Mucosa of stomach (tissue), 1 donor: ENCODE data around the gene NUDT5.

Experiments
- H3K27me3 ChIP-seq: one replicate; pipeline ENCODE4 v1.7.0; 2013; ENCODE audit warnings: mild to moderate bottlenecking, low read length; ENCODE audit not compliant: control insufficient read depth, insufficient read depth
- H3K36me3 ChIP-seq: one replicate; pipeline ENCODE4 v1.7.0; 2013; ENCODE audit warnings: low read length; ENCODE audit not compliant: control insufficient read depth, insufficient read depth
- H3K4me1 ChIP-seq: one replicate; pipeline ENCODE4 v1.7.0; 2013; ENCODE audit warnings: mild to moderate bottlenecking, low read length; ENCODE audit not compliant: control insufficient read depth, insufficient read depth
- H3K4me3 ChIP-seq: one replicate; pipeline ENCODE4 v1.7.0; 2013; ENCODE audit warnings: low read length
- H3K9ac ChIP-seq: one replicate; pipeline ENCODE4 v1.7.0; 2013; ENCODE audit warnings: mild to moderate bottlenecking, low read length, moderate library complexity
- H3K9me3 ChIP-seq: one replicate; pipeline ENCODE4 v1.7.0; 2013; ENCODE audit warnings: mild to moderate bottlenecking, low read length, moderate library complexity; ENCODE audit not compliant: control insufficient read depth
- donor health status: Pancreatic carcinoma.

NUDT5 gene

DNA sequence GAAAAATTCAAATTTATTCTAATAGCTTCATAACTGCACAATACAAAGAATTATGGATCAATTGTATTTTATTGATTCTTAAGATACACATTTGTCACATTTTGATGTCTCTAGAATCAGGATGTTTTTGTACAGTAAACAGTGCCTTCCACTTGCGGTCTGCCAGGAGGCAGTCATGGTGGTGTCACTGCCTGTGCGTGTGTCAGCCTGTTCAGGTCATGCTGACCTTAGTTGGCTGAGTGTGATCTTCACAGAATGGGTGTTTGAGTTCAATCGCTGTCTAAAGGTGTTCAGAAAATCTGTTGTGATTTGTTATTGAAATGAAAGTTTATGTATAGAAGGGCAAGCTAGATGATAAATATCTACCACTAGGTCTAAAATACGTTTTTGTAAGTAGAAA, 45.5 kb downstream of the NUDT5 start:
- Histone ChIP-seq H3K4me1 (no peaks in the 10 kb centered on the region), H3K4me3 (no peak overlapping the region), H3K36me3 (no peaks in the 10 kb centered on the region), H3K9ac (no peak overlapping the region), H3K27me3 (no peaks in the 10 kb centered on the region), H3K9me3 (no peaks in the 10 kb centered on the region)

DNA sequence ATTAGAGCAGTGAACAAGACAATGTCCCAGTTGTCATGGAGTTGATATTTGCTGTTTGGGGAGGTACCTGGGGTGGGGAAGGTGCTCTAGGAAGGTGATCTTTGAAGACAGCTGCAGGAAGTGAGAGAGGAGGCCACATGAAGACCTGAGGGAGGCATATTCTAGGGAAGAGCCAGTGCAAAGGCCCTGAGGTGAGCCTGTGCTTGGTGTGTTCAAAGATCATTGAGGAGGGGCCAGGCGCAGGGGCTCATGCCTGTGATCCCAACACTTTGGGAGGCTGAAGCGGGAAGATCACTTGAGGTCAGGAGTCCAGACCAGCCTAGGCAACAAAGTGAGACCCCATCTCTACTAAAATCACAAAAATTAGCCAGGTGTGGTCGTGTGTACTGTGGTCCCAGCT, 51.2 kb downstream of the NUDT5 start:
- Histone ChIP-seq H3K9ac (no peak overlapping the region), H3K4me1 (no peaks in the 10 kb centered on the region), H3K27me3 (no peaks in the 10 kb centered on the region), H3K4me3 (no peak overlapping the region), H3K36me3 (peaks cover 5% of the 10 kb centered on the region), H3K9me3 (no peaks in the 10 kb centered on the region)

DNA sequence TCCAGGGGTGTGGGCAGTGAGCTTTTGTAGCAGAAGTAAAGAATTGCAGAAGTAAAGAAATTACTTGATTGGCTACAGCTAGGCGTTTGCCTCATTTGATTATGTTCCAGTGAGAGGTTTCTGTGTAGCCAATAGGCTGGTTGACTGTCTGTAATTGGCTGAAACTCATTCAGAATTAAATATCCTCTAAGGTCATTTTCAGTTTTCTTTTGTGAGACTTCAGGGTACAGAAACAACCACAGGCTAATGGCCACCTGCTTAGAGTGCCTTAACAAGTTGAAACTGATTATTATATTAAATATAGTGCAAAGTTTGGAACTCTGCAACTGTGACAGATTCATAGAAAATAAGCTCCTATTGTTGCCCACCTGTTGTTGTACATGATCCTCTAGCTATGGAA, 55.7 kb downstream of the NUDT5 start:
- Histone ChIP-seq H3K36me3 (peaks cover 5% of the 10 kb centered on the region), H3K9ac (no peak overlapping the region), H3K4me1 (no peaks in the 10 kb centered on the region), H3K9me3 (no peaks in the 10 kb centered on the region), H3K27me3 (no peaks in the 10 kb centered on the region), H3K4me3 (no peak overlapping the region)

GRCh38 chr10:12135631-12136030, 60.1 kb downstream of the NUDT5 start:
- H3K9ac ChIP-seq: no peak overlapping the region
- no peaks in the 10 kb centered on the region for H3K27me3 ChIP-seq
- no peak overlapping the region for H3K4me3 ChIP-seq
- H3K4me1 ChIP-seq: no peaks in the 10 kb centered on the region
- no peaks in the 10 kb centered on the region for H3K9me3 ChIP-seq
- H3K36me3 ChIP-seq: no peaks in the 10 kb centered on the region

GRCh38 chr10:12130237-12130872, 65.3 kb downstream of the NUDT5 start:
- H3K4me1 ChIP-seq: no peaks in the 10 kb centered on the region
- no peaks in the 10 kb centered on the region for H3K9me3 ChIP-seq
- peak overlapping the region; percentile 80 for H3K9ac ChIP-seq
- H3K36me3 ChIP-seq: no peaks in the 10 kb centered on the region
- H3K27me3 ChIP-seq: no peaks in the 10 kb centered on the region
- H3K4me3 ChIP-seq: peak overlapping the region; percentile 90

GRCh38 chr10:12129222-12130111, 66.2 kb downstream of the NUDT5 start, which contains the start of gene SEC61A2:
Gene SEC61A2, plus strand, starts transcription at chr10:12129677. Its CDS starts 111 bp downstream, at chr10:12129788.
- Histone ChIP-seq H3K4me3 (peak within 1 kb of the TSS; percentile 90), H3K9me3 (no peaks in the 10 kb centered on the region), H3K36me3 (no peaks in the 10 kb centered on the region), H3K4me1 (no peaks in the 10 kb centered on the region), H3K9ac (peak within 1 kb of the TSS; percentile 80), H3K27me3 (no peaks in the 10 kb centered on the region)

DNA sequence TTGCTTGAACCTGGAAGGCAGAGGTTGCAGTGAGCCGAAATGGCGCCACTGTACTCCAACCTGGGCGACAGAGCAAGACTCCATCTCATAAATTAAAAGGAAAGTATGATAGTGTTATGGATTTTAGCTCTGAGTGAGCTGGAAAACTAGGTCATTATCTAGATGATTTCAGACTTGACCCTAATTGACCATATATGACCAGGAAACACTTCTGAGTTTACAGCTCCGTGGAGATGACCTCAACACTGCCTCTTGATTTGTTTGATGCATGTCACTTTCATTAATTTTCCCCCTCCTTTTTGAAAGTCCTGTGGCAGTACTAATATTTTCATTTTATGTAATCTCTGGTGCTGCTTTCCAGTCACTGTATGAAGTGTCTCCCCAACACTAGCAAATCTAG, 74.0 kb downstream of the NUDT5 start:
- Histone ChIP-seq H3K4me1 (no peaks in the 10 kb centered on the region), H3K9ac (no peak overlapping the region), H3K27me3 (no peaks in the 10 kb centered on the region), H3K4me3 (no peak overlapping the region), H3K36me3 (no peaks in the 10 kb centered on the region), H3K9me3 (no peaks in the 10 kb centered on the region)
